ENCODE data around the gene ZNF436.

Gene ZNF436

GRCh38 chr1:23369335-23370013 is at the start of gene ZNF436:
Gene ZNF436, minus strand, starts transcription at chr1:23369836. Its CDS starts 1,831 bp downstream, at chr1:23368005.
- peak; percentile 25 for DNase-seq

GRCh38 chr1:23419180-23419579 is 49.5 kb upstream of the ZNF436 start:
- no peak for DNase-seq

GRCh38 chr1:23417570-23417969 is 47.9 kb upstream of the ZNF436 start:
- no peak for DNase-seq

GRCh38 chr1:23416964-23417363 is 47.3 kb upstream of the ZNF436 start:
- no peak for DNase-seq

- DNase-seq, result no peak
Measured at GRCh38 chr1:23408797-23409290, 39.2 kb upstream of the ZNF436 start.

- DNase-seq, result no peak
Measured at GRCh38 chr1:23407016-23407630, 37.5 kb upstream of the ZNF436 start.

- DNase-seq, result no peak
Measured at GRCh38 chr1:23405946-23406345, 36.3 kb upstream of the ZNF436 start.

GRCh38 chr1:23403735-23404486 is 34.3 kb upstream of the ZNF436 start:
- peak; percentile 85 for DNase-seq

- no peak for DNase-seq
Measured at GRCh38 chr1:23403355-23403734, 33.7 kb upstream of the ZNF436 start.

- no peak for DNase-seq
Measured at GRCh38 chr1:23403038-23403336, 33.4 kb upstream of the ZNF436 start.

- DNase-seq, result no peak
Measured at GRCh38 chr1:23402286-23403037, 32.8 kb upstream of the ZNF436 start.

- DNase-seq, result no peak
Measured at GRCh38 chr1:23401313-23401712, 31.7 kb upstream of the ZNF436 start.

GRCh38 chr1:23400324-23401114 is 30.9 kb upstream of the ZNF436 start:
- DNase-seq, result no peak

- no peak for DNase-seq
Measured at GRCh38 chr1:23399229-23399628, 29.6 kb upstream of the ZNF436 start.

GRCh38 chr1:23397908-23398307 is 28.3 kb upstream of the ZNF436 start:
- no peak for DNase-seq

GRCh38 chr1:23396380-23396779 is 26.7 kb upstream of the ZNF436 start:
- DNase-seq, result no peak

- DNase-seq, result no peak
Measured at GRCh38 chr1:23395849-23396248, 26.2 kb upstream of the ZNF436 start.

GRCh38 chr1:23395154-23395724 is 25.6 kb upstream of the ZNF436 start:
- DNase-seq, result no peak

- DNase-seq, result no peak
Measured at GRCh38 chr1:23394684-23395083, 25.0 kb upstream of the ZNF436 start.

- DNase-seq, result no peak
Measured at GRCh38 chr1:23394181-23394580, 24.5 kb upstream of the ZNF436 start.

- DNase-seq, result no peak
Measured at GRCh38 chr1:23393706-23394105, 24.1 kb upstream of the ZNF436 start.
